Lung (tissue), 12 donors: ENCODE measurements around the gene NHS. TPM values are rescaled to one million over a fixed set of nuclear protein-coding genes. Genes with fewer than 3 reads are reported as not detected.

ENCODE experiments used
- ATAC-seq: fragments of 200-7000 bp; cut with Tn5 transposase; one replicate; pipeline ENCODE4 v1.9.1; 2020; ENCODE audit warnings: moderate number of reproducible peaks; ENCODE audit not compliant: insufficient read depth, low FRiP score
- DNase-seq, 3 donors: peaks; one replicate each; pipeline ENCODE4 v3.0.0-alpha.2; 2013 to 2017
- H3K27ac ChIP-seq, 2 donors: one replicate each; pipeline ENCODE4 v1.5.1; 2013; ENCODE audit warnings: mild to moderate bottlenecking in 2 of 2, moderate library complexity in 2 of 2, control low read depth in 1 of 2, inconsistent platforms in 1 of 2, low read depth in 1 of 2, low read length in 1 of 2
- H3K27me3 ChIP-seq, 3 donors: one replicate each; pipeline ENCODE4 v1.5.1; 2013; ENCODE audit warnings: low read length in 2 of 3; ENCODE audit not compliant: control insufficient read depth in 3 of 3, insufficient read depth in 3 of 3
- H3K36me3 ChIP-seq, 4 donors: one replicate each; pipeline ENCODE4 v1.5.1; 2013; ENCODE audit warnings: low read length in 4 of 4, mild to moderate bottlenecking in 1 of 4, moderate library complexity in 1 of 4; ENCODE audit not compliant: control insufficient read depth in 4 of 4, insufficient read depth in 4 of 4
- H3K4me1 ChIP-seq, 5 donors: one replicate each; pipeline ENCODE4 v1.5.1; 2013; ENCODE audit warnings: low read length in 5 of 5, mild to moderate bottlenecking in 2 of 5, moderate library complexity in 1 of 5; ENCODE audit not compliant: control insufficient read depth in 5 of 5, insufficient read depth in 5 of 5
- H3K4me3 ChIP-seq: one replicate; pipeline ENCODE4 v1.5.1; 2013; ENCODE audit warnings: mild to moderate bottlenecking, control low read depth, moderate library complexity
- H3K9ac ChIP-seq, 2 donors: one replicate each; pipeline ENCODE4 v1.5.1; 2013; ENCODE audit warnings: low read length in 2 of 2, control low read depth in 1 of 2; ENCODE audit not compliant: insufficient read depth in 1 of 2
- H3K9me3 ChIP-seq, 4 donors: one replicate each; pipeline ENCODE4 v1.5.1; 2013; ENCODE audit warnings: low read length in 3 of 4, mild to moderate bottlenecking in 1 of 4, moderate library complexity in 1 of 4; ENCODE audit not compliant: control insufficient read depth in 4 of 4, insufficient read depth in 3 of 4
- WGBS, 2 donors: extraction: QIAGEN DNeasy Blood & Tissue Kit; methylation state at CpG; one replicate each; pipeline ENCODE4 v1.1.7; 2013; 5-methylcytosine and 5-hydroxymethylcytosine counted together
- polyA plus RNA-seq, 2 donors: library from polyadenylated mRNA; stranded (reverse); fragments of 200-250 nt; gene quantifications; one replicate each; pipeline ENCODE4 v1.2.1, GENCODE V29; 2013
- total RNA-seq, 2 donors: library from RNA; depleted of rRNA in 1 of 2; stranded (reverse); fragments of >200 nt in 1 of 2; gene quantifications; one replicate each; pipeline ENCODE4 v1.2.1, GENCODE V29; 2014 to 2021
- TF ChIP-seq, protein P1 (sequence below): IDR thresholded peaks from 2 replicates; pipeline ENCODE4 v1.5.1; 2012; ENCODE audit warnings: mild to moderate bottlenecking; ENCODE audit errors: control extremely low read depth, extremely low read depth
- donor health status: control.
- donor health status: control.
- donor health status: Bipolar disorder and iron deficiency.
- donor health status: healthy.
- donor health status: DM: yes; HTN: yes; CAD: no.

NHS gene
- total and polyA plus RNA-seq, 4 donors, result 0.46 to 2.0 (median 1.4) TPM

DNA sequence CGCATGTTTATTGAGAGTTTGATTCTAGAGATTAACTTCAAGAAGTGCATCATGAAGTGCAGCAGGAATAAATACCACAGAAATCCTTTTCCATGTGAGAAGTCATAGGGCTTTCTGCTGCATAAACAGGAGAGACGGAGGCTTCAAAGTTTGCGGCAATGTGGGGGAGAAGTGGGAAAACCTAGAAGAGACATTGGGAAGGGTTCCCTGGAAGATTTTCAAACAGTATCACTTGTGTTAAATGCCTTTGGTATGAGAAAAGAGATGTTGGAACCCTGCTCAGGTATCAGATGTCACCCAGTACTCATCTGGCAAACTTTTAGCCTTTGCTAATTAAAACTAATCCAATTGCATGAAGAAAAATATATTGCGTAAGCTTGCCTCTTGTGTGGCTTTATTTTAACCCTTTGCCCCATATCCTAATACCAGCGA, 15.4 kb downstream of the NHS start:
- DNase-seq (peak; percentile 27 to 65 (median 63)), ATAC-seq (no peak)
- no peak overlapping the region for H3K27ac ChIP-seq
- H3K4me3 ChIP-seq, result no peak overlapping the region
- WGBS, 2 donors, result 78 to 91% methylated on average over 5 of the region's 5 CpGs
- no peaks in the 10 kb centered on the region for H3K9me3 ChIP-seq
- no peaks in the 10 kb centered on the region for H3K36me3 ChIP-seq
- peaks cover 0 to 16% (median 11%) of the 10 kb centered on the region in 3 donors for H3K27me3 ChIP-seq
- peaks cover 0 to 2% (median 0%) of the 10 kb centered on the region in 5 donors for H3K4me1 ChIP-seq
- no peak overlapping the region for H3K9ac ChIP-seq
- TF ChIP-seq, protein P1, sequence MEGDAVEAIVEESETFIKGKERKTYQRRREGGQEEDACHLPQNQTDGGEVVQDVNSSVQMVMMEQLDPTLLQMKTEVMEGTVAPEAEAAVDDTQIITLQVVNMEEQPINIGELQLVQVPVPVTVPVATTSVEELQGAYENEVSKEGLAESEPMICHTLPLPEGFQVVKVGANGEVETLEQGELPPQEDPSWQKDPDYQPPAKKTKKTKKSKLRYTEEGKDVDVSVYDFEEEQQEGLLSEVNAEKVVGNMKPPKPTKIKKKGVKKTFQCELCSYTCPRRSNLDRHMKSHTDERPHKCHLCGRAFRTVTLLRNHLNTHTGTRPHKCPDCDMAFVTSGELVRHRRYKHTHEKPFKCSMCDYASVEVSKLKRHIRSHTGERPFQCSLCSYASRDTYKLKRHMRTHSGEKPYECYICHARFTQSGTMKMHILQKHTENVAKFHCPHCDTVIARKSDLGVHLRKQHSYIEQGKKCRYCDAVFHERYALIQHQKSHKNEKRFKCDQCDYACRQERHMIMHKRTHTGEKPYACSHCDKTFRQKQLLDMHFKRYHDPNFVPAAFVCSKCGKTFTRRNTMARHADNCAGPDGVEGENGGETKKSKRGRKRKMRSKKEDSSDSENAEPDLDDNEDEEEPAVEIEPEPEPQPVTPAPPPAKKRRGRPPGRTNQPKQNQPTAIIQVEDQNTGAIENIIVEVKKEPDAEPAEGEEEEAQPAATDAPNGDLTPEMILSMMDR, result no peak

DNA sequence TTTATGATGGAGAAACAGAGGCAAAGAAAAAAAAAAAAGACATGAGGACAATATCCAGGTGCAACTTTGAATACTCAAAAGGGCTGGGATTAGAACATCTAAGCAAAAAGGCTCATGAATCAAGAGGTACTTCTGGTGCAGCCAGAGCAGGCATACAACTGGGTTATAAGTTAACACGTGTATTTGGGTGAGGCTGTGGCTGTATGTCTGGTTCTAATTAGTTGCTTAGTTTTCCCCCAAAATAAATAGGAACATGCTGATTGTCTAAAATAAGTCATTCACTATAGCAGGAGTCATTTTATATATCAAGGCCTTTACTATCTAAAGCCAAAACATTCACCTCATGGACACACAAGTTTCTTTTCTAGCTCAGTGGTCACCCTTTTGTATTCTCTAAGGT, 20.2 kb downstream of the NHS start:
- ATAC-seq (no peak), DNase-seq (no peak)
- Histone ChIP-seq H3K27me3 (peaks cover 3 to 26% (median 7%) of the 10 kb centered on the region in 3 donors), H3K36me3 (no peaks in the 10 kb centered on the region), H3K27ac (no peak overlapping the region), H3K9ac (no peak overlapping the region), H3K4me1 (peaks cover 0 to 2% (median 0%) of the 10 kb centered on the region in 5 donors), H3K4me3 (no peak overlapping the region), H3K9me3 (peaks cover 0 to 3% (median 0%) of the 10 kb centered on the region in 4 donors)
- 66 to 100% methylated on average over 1 of the region's 1 CpG for WGBS, 2 donors
- TF ChIP-seq, protein P1, result no peak

DNA sequence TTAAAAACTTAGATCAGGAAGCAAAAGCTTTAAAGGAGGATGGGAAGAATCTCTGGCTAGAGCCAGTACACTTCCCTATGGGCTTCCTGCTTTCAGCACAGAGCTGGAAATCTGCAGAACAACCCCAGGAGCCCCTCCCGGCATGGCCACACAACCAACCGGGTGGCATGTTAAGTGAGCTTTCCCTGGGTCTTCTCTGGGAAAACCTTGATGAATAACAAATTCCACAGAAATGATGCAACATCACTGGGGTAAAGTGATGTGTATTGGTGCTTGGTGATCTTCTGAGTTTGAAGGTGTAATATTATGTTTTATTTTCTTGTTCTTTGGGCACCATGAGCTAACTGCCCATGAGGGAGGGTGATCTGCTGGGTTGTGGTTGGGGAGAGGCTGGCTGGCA, 22.1 kb downstream of the NHS start:
- WGBS, 2 donors, result 74 to 84% methylated on average over 2 of the region's 2 CpGs
- H3K9ac ChIP-seq, result no peak overlapping the region
- no peak overlapping the region for H3K4me3 ChIP-seq
- H3K36me3 ChIP-seq, result no peaks in the 10 kb centered on the region
- H3K27ac ChIP-seq, result no peak overlapping the region
- ATAC-seq (no peak), DNase-seq (no peak)
- peaks cover 1 to 20% (median 3%) of the 10 kb centered on the region in 3 donors for H3K27me3 ChIP-seq
- TF ChIP-seq, protein P1, result no peak
- peaks cover 0 to 3% (median 0%) of the 10 kb centered on the region in 4 donors for H3K9me3 ChIP-seq
- H3K4me1 ChIP-seq, result no peaks in the 10 kb centered on the region

DNA sequence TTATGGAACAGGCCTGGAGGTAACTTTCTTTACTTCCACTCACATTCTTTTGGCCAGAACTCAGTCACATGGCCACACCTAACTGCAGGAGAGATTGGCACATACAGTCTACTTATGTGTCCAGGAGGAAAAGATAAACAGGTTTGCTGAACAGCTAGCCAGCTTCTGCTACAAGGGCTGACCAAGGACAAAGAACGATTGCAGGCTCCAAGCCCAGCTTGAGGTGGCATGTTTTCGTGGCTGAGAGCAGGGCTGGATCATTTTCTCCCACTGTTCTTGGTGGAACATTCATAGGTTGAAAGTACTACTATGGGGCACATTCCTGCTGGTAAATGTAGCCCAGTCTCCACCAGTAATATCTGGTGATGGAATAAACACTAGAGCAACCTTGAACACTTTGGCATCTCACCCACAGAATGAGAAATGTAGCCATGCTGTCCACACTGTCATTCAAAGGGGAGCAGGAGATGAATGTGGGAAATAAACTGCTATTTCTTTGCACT, 28.2 kb downstream of the NHS start:
- TF ChIP-seq, protein P1, result no peak
- H3K27ac ChIP-seq, result no peak overlapping the region
- WGBS, 2 donors, result 51 to 76% methylated on average over 2 of the region's 2 CpGs
- DNase-seq (no peak), ATAC-seq (no peak)
- H3K9me3 ChIP-seq, result peaks cover 0 to 3% (median 0%) of the 10 kb centered on the region in 4 donors
- no peaks in the 10 kb centered on the region for H3K4me1 ChIP-seq
- no peak overlapping the region for H3K4me3 ChIP-seq
- H3K36me3 ChIP-seq, result no peaks in the 10 kb centered on the region
- H3K27me3 ChIP-seq, result peaks cover 6 to 17% (median 12%) of the 10 kb centered on the region in 3 donors
- H3K9ac ChIP-seq, result no peak overlapping the region
